ENCODE data around the gene CDK8. TPM values are rescaled to one million over a fixed set of nuclear protein-coding genes. Genes with fewer than 3 reads are reported as not detected.
"Not testable (repeated sequence)": the region's sequence is repeated elsewhere in the genome, so short reads cannot be mapped to it uniquely, and the experiment has no call there.

CDK8 gene
- total RNA-seq, 4 donors from 2014 or later, result 9.6 to 17.7 (median 13.7) TPM

- no peak for DNase-seq (ENCODE audit: low spot score in 2 of 2)
- H3K36me3 ChIP-seq, result no peaks in the 10 kb centered on the region
- H3K27ac ChIP-seq, result no peak overlapping the region
- H3K4me1 ChIP-seq, result no peaks in the 10 kb centered on the region
- no peaks in the 10 kb centered on the region for H3K9me3 ChIP-seq
- no peak for TF ChIP-seq EP300 (IDR thresholded peaks at IDR 0.05)
- TF ChIP-seq POLR2A (IDR thresholded peaks at IDR 0.05), result no peak
- TF ChIP-seq CTCF (IDR thresholded peaks at IDR 0.05), result no peak
- WGBS, 2 donors, result 60 to 75% methylated on average over 1 of the region's 1 CpG
- H3K4me3 ChIP-seq, result no peak overlapping the region
- no peaks in the 10 kb centered on the region for H3K27me3 ChIP-seq
These were observed 17.6 kb upstream of the CDK8 start for GRCh38 chr13:26236296-26236695.

GRCh38 chr13:26246154-26246553 lies 7.8 kb upstream of the CDK8 start:
- Histone ChIP-seq H3K4me1 (no peaks in the 10 kb centered on the region), H3K27ac (no peak overlapping the region)
- no peak for TF ChIP-seq POLR2A (IDR thresholded peaks at IDR 0.05)
- TF ChIP-seq CTCF (IDR thresholded peaks at IDR 0.05), result no peak
- TF ChIP-seq EP300 (IDR thresholded peaks at IDR 0.05), result no peak

GRCh38 chr13:26247011-26247410 lies 6.9 kb upstream of the CDK8 start:
- DNase-seq (ENCODE audit: low spot score in 2 of 2), result no peak
- 61 to 78% methylated on average over 2 of the region's 2 CpGs for WGBS, 2 donors
- H3K36me3 ChIP-seq, result no peaks in the 10 kb centered on the region
- no peaks in the 10 kb centered on the region for H3K4me1 ChIP-seq
- H3K27ac ChIP-seq, result no peak overlapping the region
- H3K9me3 ChIP-seq, result no peaks in the 10 kb centered on the region
- H3K4me3 ChIP-seq, result no peak overlapping the region
- H3K27me3 ChIP-seq, result no peaks in the 10 kb centered on the region
- TF ChIP-seq EP300 (IDR thresholded peaks at IDR 0.05) (no peak), CTCF (IDR thresholded peaks at IDR 0.05) (no peak), POLR2A (IDR thresholded peaks at IDR 0.05) (no peak)

More at GRCh38 chr13:26246154-26246553, 7.8 kb upstream of the CDK8 start:
- 69 to 78% methylated on average over 5 of the region's 5 CpGs for WGBS, 2 donors
- Histone ChIP-seq H3K9me3 (no peaks in the 10 kb centered on the region), H3K4me3 (no peak overlapping the region), H3K27me3 (no peaks in the 10 kb centered on the region), H3K36me3 (no peaks in the 10 kb centered on the region)
- no peak for DNase-seq (ENCODE audit: low spot score in 2 of 2)

GRCh38 chr13:26247608-26248007 lies 6.3 kb upstream of the CDK8 start:
- Histone ChIP-seq H3K9me3 (no peaks in the 10 kb centered on the region), H3K27ac (no peak overlapping the region), H3K4me1 (no peaks in the 10 kb centered on the region), H3K4me3 (no peak overlapping the region), H3K36me3 (no peaks in the 10 kb centered on the region), H3K27me3 (no peaks in the 10 kb centered on the region)
- WGBS, 2 donors, result 38 to 43% methylated on average over 3 of the region's 3 CpGs
- DNase-seq (ENCODE audit: low spot score in 2 of 2), result no peak
- no peak for TF ChIP-seq EP300 (IDR thresholded peaks at IDR 0.05)
- no peak for TF ChIP-seq POLR2A (IDR thresholded peaks at IDR 0.05)
- TF ChIP-seq CTCF (IDR thresholded peaks at IDR 0.05), result no peak

GRCh38 chr13:26249551-26249950 lies 4.4 kb upstream of the CDK8 start:
- H3K4me3 ChIP-seq, result no peak overlapping the region
- no peaks in the 10 kb centered on the region for H3K36me3 ChIP-seq
- H3K4me1 ChIP-seq, result peaks cover 0 to 3% (median 0%) of the 10 kb centered on the region in 4 donors
- H3K27ac ChIP-seq, result no peak overlapping the region
- no peaks in the 10 kb centered on the region for H3K9me3 ChIP-seq
- no peaks in the 10 kb centered on the region for H3K27me3 ChIP-seq
- TF ChIP-seq POLR2A (IDR thresholded peaks at IDR 0.05) (no peak), CTCF (IDR thresholded peaks at IDR 0.05) (no peak), EP300 (IDR thresholded peaks at IDR 0.05) (no peak)
- DNase-seq (ENCODE audit: low spot score in 2 of 2), result no peak

GRCh38 chr13:26252006-26252405 lies 1.9 kb upstream of the CDK8 start:
- not testable (repeated sequence) for DNase-seq (ENCODE audit: low spot score in 2 of 2); H3K9me3 ChIP-seq; H3K27ac ChIP-seq; H3K27me3 ChIP-seq; H3K36me3 ChIP-seq; H3K4me3 ChIP-seq
- H3K4me1 ChIP-seq, result peaks cover 0 to 25% (median 16%) of the 10 kb centered on the region in 4 donors
- 75 to 92% methylated on average over 4 of the region's 4 CpGs for WGBS, 2 donors

Data from tibial nerve (tissue), 4 donors.